ENCODE measurements around the gene NOS1AP.

GRCh38 chr1:162406811-162407210 lies 337.3 kb downstream of the NOS1AP start:
- TF ChIP-seq CBFB (CRISPR knock-in tag; IDR thresholded peaks at IDR 0.05; ENCODE audit: low read depth) (no peak), CTCF (IDR thresholded peaks at IDR 0.05) (no peak), ZNF138 (CRISPR knock-in tag; conservative IDR thresholded peaks at IDR 0.05) (no peak), SP1 (CRISPR knock-in tag; conservative IDR thresholded peaks at IDR 0.05) (no peak), IRF2 (CRISPR knock-in tag; IDR thresholded peaks at IDR 0.05; ENCODE audit: borderline replicate concordance, low read depth) (no peak), MAX (CRISPR knock-in tag; IDR thresholded peaks at IDR 0.05) (no peak), ATF6 (CRISPR knock-in tag; IDR thresholded peaks at IDR 0.05) (no peak), ZNF671 (CRISPR knock-in tag; IDR thresholded peaks at IDR 0.05) (no peak), ZBTB21 (CRISPR knock-in tag; IDR thresholded peaks at IDR 0.05; ENCODE audit: borderline replicate concordance) (no peak), USF2 (CRISPR knock-in tag; IDR thresholded peaks at IDR 0.05) (no peak), ATF2 (CRISPR knock-in tag; IDR thresholded peaks at IDR 0.05; ENCODE audit: borderline replicate concordance, low read depth) (no peak)

All from WTC11 (cell line).